GM12892 (cell line): ENCODE measurements around the gene RPTOR.

Experiments used
- POLR2A ChIP-seq: IDR thresholded peaks from 2 replicates; pipeline ENCODE4 v1.6.1; 2011; ENCODE audit warnings: low read depth, low read length, control low read depth
- POLR2AphosphoS5 ChIP-seq: IDR thresholded peaks from 2 replicates; pipeline ENCODE4 v1.6.1; 2011; ENCODE audit warnings: low read depth, low read length, control low read depth
- TAF1 ChIP-seq: IDR thresholded peaks from 2 replicates; pipeline ENCODE4 v1.6.1; 2011; ENCODE audit warnings: low read depth, mild to moderate bottlenecking, control low read depth, low read length, borderline replicate concordance

DNA sequence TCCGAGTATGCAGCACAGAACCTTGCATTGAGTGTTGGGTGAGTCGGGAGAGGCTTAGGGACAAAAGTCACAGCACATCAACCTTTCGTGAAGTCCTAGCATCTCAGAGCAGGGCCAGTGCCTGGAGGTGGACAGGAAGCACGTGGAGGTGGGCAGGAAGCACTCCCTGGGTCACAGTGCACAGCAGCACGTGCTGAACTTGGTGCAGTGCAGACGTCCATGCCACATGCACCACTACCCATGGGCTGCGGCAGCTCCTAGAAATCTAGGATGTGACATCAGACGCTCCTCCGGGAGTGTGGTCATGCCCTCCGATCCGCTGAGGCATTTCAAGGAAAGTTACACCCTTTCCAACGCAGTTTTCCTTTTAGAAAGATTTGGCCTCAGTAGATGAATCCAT lies 363.6 kb downstream of the RPTOR start:
- TF ChIP-seq POLR2A: no peak
- no peak for TF ChIP-seq POLR2AphosphoS5
- no peak for TF ChIP-seq TAF1
